H4 (cell line): ENCODE data around the gene ULK4. TPM values are rescaled to one million over a fixed set of nuclear protein-coding genes. Genes with fewer than 3 reads are reported as not detected.
"Not testable (repeated sequence)": the region's sequence is repeated elsewhere in the genome, so short reads cannot be mapped to it uniquely, and the experiment has no call there.

Experiments
- DNase-seq: peaks from one replicate; pipeline ENCODE4 v3.0.0-alpha.2; 2015; ENCODE audit warnings: low spot score
- total RNA-seq: library from RNA; depleted of rRNA; stranded (reverse); fragments of >200 nt; shearing (Covaris generic); gene quantifications from 2 replicates; pipeline ENCODE4 v1.2.3, GENCODE V29; 2014

ULK4 gene
- total RNA-seq, 1 experiment from 2014 or later: 8.4 TPM

- peak; percentile 42 for DNase-seq
Measured at GRCh38 chr3:41690766-41691563, 270.9 kb downstream of the ULK4 start.

DNA sequence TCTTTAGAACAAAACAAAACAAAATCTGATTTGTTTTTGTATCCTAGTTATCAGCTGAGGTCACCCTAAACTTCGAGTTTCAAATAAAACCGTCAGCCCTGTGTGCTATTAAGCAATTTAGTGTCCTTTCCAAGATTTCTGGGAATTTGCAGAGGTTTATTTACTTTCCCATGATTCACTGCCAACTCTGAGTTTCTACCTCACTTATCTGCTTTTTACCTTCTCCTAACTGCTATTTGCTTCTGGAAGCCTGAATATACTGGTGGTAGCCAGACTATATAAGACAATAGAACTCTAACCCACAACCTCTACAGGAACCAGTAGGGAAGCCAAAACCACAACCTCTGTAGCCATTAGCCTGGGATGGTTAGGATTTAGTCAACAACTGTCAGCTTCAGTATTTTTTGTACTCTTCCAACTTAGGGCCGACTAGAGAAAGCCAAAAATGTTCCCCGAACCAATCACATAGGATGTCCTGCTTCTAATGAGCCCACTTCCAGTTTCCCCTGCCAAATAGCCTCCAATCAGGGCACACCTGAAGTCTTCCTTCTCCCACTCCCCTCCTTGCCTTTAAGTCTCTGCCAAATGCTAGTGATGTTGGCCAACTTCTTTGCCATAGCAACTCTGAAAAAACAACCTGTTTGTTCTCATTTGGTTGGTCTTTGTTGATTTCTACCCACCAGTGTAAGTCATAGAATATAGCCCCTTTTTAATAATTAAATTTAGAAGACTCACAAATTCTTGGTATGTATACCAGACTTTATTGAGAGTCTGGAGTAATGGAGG, 273.1 kb downstream of the ULK4 start:
- DNase-seq: peak; percentile 58

GRCh38 chr3:41684797-41685735, 276.8 kb downstream of the ULK4 start:
- DNase-seq: no peak

DNA sequence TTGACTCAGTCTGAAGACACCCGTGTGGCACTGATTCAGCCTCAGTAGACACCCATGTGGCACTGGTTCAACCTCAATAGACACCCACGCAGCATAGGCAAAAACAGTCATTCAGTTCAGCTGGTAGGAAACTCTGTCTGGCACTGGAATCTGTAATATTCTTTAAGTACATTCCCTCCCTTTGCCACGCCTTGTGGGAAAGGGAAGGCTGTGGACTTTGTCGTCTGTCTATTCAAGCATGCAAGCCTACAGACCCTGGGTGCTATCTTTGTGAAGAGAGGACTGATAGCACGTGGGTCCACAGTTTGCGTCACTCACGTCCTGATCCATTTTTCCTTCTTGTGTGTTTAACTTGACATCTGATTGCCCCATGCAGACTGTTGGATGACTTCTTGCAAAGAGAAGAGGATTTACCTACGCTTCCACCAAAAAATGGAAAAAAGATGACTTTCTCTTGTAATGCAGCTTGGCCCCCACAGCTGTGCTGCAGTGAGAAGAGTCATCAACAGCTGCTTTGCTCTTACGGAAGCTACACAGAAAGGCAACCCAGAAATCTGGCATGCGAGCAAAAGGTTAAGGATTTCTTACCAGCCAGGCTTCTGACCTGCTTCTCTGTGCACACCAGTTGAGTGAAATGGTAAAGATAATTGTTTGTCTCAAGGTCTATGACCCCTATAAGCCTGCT, 278.1 kb downstream of the ULK4 start:
- no peak for DNase-seq

GRCh38 chr3:41682996-41683395, 278.9 kb downstream of the ULK4 start:
- no peak for DNase-seq

GRCh38 chr3:41682382-41682781, 279.5 kb downstream of the ULK4 start:
- DNase-seq: no peak

DNA sequence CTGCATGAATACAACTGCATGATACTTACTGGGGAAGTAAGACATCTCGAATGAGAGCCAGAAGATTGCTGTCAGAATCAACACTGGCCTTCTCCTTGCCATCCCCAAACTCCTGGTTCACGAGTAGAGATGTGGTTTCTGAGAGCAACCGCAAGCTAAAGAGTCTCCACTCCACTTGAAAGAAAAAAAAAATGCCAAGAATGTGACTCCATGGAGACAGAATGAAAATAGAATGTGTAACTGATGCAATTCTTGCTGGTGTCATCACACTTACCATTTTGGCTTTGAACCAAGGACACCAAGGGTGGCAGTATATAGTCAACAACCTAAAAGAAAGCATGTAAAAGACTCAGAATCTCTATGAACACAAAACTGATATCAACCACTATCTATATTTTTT, 280.4 kb downstream of the ULK4 start:
- peak; percentile 86 for DNase-seq

GRCh38 chr3:41679374-41679773, 282.5 kb downstream of the ULK4 start:
- no peak for DNase-seq

- not testable (repeated sequence) for DNase-seq
Measured at GRCh38 chr3:41675102-41675501, 286.8 kb downstream of the ULK4 start.

DNA sequence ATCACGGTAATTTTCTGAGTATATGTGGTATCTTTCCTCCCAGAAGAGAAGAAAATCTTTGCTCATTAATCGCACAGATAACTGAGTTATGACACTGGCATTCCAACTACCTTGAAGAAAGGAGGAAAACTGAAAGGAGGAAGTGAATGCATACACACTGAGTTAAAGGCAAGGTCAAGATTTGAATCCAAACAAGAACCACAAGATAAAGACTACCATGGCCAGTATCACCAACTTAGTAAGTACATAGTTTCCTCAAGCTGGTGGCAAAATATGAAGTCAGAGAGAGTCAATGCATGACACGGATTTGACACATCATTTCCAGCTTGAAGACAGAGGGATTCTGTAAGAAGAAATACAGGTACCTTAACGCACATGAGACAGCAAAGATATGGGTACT, 287.5 kb downstream of the ULK4 start:
- DNase-seq: no peak

GRCh38 chr3:41673650-41674049, 288.3 kb downstream of the ULK4 start:
- DNase-seq: no peak

- no peak for DNase-seq
Measured at GRCh38 chr3:41668379-41668778, 293.5 kb downstream of the ULK4 start.

GRCh38 chr3:41662288-41662687, 299.6 kb downstream of the ULK4 start:
- no peak for DNase-seq

GRCh38 chr3:41661796-41662195, 300.1 kb downstream of the ULK4 start:
- no peak for DNase-seq

DNA sequence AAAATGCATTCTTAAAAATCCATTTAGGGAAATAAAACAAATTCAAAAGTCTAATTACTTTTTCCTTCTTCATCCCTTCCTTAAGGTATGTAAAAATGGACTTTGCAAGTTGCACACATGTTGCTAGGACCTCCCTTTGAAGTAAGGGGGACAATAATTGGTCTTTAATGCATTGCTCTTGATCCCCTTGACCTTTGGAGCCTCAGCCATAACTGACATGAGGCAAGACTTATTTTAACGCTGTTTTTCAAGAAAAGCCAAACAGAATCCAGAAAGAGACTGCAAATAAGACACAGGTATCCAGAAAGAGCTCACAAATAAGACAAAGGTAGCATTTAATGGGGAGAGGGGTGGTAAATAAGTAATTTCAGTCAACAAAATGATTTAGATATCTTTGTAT, 301.4 kb downstream of the ULK4 start:
- no peak for DNase-seq

GRCh38 chr3:41653571-41654239, 308.2 kb downstream of the ULK4 start:
- DNase-seq: no peak

DNA sequence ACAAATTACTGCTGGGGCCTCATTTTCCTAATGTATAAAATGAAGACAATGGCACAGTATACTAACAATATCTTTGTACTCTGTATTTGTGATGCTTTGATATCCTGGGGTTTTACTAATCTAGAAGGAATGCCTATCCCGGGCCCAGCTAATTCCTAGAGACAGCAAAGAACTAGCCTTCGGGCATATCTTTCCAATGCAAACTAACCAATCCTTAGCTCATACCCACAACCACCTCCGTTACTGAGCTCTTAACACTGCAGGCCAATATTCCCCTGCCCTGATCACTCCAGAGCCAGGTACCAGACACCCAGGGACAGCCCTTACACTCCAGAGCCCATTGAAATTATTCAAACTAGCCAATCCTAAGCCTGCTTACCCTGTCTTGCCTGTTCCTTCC, 309.0 kb downstream of the ULK4 start:
- DNase-seq: no peak

GRCh38 chr3:41652506-41652905, 309.4 kb downstream of the ULK4 start:
- DNase-seq: no peak

- DNase-seq: no peak
Measured at GRCh38 chr3:41651718-41652117, 310.2 kb downstream of the ULK4 start.

- DNase-seq: no peak
Measured at GRCh38 chr3:41650406-41650805, 311.5 kb downstream of the ULK4 start.
